GM10266 (cell line): ENCODE measurements around the gene GNG8.

ENCODE experiments used
- DNase-seq: peaks from one replicate; pipeline ENCODE4 v3.0.0; 2012; ENCODE audit errors: extremely low spot score
- TF ChIP-seq, protein P1 (sequence below): IDR thresholded peaks from 2 replicates; pipeline ENCODE4 v1.5.1; 2012; ENCODE audit warnings: mild to moderate bottlenecking, low read depth; ENCODE audit not compliant: control insufficient read depth, insufficient read depth; ENCODE audit errors: missing control alignments

Gene GNG8

DNA sequence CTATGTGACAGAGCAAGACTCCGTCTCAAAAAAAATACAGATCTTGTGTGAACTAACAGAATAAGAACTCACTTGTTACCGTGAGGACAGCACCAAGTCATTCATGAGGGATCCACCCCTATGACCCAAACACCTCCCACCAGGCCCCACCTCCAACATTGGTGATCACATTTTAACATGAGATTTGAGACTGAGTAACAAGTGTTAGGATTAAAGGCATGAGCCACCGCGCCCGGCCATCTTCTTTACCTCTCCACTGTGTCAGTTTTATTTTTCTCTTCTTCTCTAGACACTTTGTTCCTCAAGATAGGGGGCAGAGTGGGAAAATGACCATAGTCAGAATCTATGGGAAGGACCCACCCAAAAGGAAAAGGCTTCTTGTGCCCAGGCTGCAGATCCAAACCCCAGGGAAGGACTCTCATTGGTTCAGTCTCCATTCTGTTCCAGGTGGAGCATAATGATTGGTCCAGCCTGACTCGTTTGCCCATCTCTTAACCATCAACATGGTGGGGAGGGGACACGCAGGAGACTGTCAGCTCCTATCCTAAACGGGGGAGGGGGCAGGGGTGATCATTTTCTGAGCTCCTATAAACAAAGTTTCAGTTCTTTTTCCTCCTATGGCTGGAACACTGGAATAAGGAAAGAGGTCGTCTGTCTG is 36.2 kb downstream of the GNG8 start:
- peak; percentile 10 for DNase-seq
- TF ChIP-seq, protein P1, sequence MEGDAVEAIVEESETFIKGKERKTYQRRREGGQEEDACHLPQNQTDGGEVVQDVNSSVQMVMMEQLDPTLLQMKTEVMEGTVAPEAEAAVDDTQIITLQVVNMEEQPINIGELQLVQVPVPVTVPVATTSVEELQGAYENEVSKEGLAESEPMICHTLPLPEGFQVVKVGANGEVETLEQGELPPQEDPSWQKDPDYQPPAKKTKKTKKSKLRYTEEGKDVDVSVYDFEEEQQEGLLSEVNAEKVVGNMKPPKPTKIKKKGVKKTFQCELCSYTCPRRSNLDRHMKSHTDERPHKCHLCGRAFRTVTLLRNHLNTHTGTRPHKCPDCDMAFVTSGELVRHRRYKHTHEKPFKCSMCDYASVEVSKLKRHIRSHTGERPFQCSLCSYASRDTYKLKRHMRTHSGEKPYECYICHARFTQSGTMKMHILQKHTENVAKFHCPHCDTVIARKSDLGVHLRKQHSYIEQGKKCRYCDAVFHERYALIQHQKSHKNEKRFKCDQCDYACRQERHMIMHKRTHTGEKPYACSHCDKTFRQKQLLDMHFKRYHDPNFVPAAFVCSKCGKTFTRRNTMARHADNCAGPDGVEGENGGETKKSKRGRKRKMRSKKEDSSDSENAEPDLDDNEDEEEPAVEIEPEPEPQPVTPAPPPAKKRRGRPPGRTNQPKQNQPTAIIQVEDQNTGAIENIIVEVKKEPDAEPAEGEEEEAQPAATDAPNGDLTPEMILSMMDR: no peak

DNA sequence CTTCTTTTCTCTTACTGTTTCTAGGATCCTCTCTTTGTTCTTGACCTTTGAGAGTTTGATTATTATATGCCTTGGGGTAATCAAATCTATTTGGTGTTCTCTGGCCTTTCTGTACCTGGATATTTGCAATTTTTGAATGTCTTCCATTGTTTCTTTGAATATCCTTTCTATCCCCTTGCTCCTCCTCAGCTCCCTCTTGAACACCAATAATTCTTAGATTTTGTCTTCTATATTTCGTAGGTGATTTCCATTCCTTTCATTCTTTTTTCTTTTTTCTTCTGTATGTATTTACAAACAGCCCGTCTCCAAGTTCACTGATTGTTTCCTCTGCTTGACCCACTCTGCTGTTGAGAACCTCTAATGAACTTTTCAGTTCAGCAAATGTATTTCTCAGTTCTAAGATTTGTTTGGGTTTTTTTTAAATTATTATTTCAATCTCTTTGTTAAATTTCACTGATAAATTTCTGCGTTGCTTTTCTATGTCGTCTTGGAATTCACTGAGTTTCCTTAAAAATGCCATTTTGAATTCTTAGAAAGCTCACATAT is 37.6 kb downstream of the GNG8 start:
- DNase-seq: no peak
- TF ChIP-seq, protein P1: no peak

DNA sequence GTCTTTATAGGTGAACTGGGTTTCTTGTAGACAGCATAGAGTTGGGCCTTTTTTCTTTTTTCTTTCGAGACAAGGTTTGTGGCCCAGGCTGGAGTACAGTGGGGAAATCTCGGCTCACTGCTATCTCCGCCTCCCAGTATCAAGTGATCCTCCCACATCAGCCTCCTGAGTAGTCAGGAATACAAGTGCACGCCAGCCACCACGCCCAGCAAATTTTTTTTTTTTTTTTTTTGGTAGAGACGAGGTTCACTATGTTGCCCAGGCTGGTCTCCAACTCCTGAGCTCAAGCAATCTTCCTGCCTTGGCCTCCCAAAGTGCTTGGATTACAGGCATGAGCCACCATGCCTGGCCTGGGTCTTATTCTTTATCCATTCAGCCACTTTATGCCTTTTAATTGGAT is 40.0 kb downstream of the GNG8 start:
- no peak for DNase-seq
- TF ChIP-seq, protein P1: no peak

DNA sequence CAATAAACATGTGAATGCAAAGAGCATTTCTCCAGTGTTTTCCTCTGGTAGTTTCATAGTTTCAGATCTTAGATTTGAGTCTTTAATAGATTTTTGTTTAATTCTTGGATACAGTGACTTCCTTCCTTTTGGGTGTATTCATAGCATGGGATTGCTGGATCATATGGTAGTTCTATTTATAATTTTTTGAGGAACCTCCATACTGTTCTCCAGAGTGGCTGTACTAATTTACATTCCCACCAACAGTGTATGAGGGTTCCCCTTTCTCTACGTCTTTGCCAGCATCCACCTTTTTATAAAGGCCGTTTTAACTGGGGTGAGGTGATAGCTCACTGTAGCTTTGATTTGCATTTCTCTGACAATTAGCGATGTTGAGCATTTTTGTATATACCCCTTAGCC is 44.1 kb downstream of the GNG8 start:
- TF ChIP-seq, protein P1: no peak
- DNase-seq: no peak

DNA sequence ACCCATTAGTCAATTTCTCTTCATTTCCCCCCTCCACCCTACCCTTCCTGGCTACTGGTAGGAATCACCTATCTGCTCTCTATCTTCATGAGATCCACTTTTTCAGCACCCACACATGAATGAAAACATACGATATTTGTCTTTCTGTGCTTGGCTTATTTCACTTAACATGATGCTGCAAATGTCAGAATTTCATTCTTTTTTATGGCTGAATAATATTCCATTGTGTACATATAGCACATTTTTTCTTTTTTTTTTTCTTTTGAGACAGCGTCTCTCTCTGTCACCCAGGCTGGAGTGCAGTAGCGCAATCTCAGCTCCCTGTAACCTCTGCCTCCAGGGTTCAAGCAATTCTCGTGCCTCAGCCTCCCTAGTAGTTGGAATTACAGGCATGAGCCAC is 44.7 kb downstream of the GNG8 start:
- TF ChIP-seq, protein P1: no peak
- no peak for DNase-seq

DNA sequence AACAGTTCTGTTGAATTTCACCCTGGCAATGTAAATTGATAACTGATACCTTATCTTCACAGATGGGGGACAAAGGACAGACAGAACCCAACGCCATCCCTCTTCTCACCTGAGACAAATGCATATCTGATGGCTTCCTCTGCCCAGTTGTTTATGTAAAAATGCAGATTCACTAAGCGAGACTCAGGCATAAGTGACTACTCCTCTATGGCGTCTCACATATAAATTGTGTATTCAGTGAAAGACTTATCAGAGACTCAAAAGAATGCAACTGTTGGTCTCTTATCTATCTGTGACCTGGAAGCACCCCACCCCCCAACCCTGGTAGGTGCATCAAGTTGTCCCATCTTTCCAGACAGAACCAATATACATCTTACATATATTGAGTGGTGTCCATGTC is 48.1 kb downstream of the GNG8 start:
- no peak for DNase-seq
- TF ChIP-seq, protein P1: no peak

DNA sequence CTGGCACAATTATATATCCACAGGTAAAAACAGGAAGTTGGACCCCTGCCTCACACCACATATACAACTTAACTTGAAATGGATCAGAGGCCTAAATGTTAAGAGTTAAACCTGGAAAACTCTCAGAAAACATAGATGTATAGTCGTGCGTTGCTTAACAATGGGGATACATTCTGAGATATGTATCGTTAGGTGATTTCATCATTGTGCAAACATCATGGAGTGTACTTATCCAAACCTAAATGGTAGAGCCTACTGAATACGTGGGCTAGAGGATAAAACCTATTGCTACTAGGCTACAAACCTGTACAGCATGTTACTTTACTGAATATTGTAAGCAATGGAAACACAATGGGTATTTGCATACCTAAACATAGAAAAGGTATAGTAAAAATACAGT is 49.7 kb downstream of the GNG8 start:
- DNase-seq: no peak
- TF ChIP-seq, protein P1: no peak
